K562 (cell line): ENCODE results near the gene TRIM44. TPM values are rescaled to one million over a fixed set of nuclear protein-coding genes. Genes with fewer than 3 reads are reported as not detected.

Experiments
- ATAC-seq: fragments of 200-7000 bp; cut with Tn5 transposase; 3 replicates; pipeline ENCODE4 v1.9.1; 2020; ENCODE audit warnings: moderate library complexity
- BruUV-seq: library from RNA; stranded (reverse); fragments of 400-500 nt; replicated peaks from 2 replicates; lab custom pipeline; 2021; lab: Mats Ljungman, UMichigan
- CTCF ChIA-PET: fragments of 300-600 bp; formaldehyde crosslinking; extraction: SDS; loops from one replicate; lab custom pipeline; 2021; ENCODE audit warnings: low intra/inter-chr PET ratio; lab: Yijun Ruan, JAX
- POLR2A ChIA-PET: fragments of 300-600, 350-650 bp; sonication (Branson Sonifier 250); formaldehyde crosslinking; extraction: SDS; loops from one replicate; lab custom pipeline; 2021; ENCODE audit warnings: antibody characterized with exemption, inconsistent platforms; lab: Yijun Ruan, JAX
- DNase-seq, 4 experiments: peaks; one replicate each; pipeline versions ENCODE4 v3.0.0 to v3.0.0-alpha.2; 2011 to 2018; ENCODE audit warnings: low spot score in 3 of 4, mixed read lengths in 3 of 4; ENCODE audit errors: extremely low read depth in 1 of 4
- FAIRE-seq: peaks from 2 replicates; lab custom pipeline; 2011; peaks lifted over from hg19 to GRCh38; lab: Jason Lieb, UNC
- H2AFZ ChIP-seq: 2 replicates; pipeline ENCODE4 v1.6.0; 2011; ENCODE audit warnings: low read depth, low read length, control low read depth, inconsistent platforms
- H3K27ac ChIP-seq: fragments of 200-600 bp; 3 replicates; pipeline ENCODE4 v1.8.0; 2011; ENCODE audit warnings: low read depth, mild to moderate bottlenecking, control low read depth, inconsistent platforms, low read length, moderate library complexity, mixed read lengths; ENCODE audit errors: extremely low read depth
- H3K27me3 ChIP-seq, 2 experiments: fragments of 300-600 bp in 1 of 2; 2 replicates in 1 of 2; 3 replicates in 1 of 2; pipeline versions ENCODE4 v1.6.0 to v1.8.0; 2011; ENCODE audit warnings: inconsistent platforms in 2 of 2, low read length in 2 of 2, mild to moderate bottlenecking in 1 of 2, mixed read lengths in 1 of 2, moderate library complexity in 1 of 2; ENCODE audit not compliant: control insufficient read depth in 2 of 2, insufficient read depth in 2 of 2
- H3K36me3 ChIP-seq: fragments of 300-600 bp; 3 replicates; pipeline ENCODE4 v1.8.0; 2011; ENCODE audit warnings: mild to moderate bottlenecking, low read length, inconsistent platforms; ENCODE audit not compliant: control insufficient read depth, insufficient read depth
- H3K4me1 ChIP-seq, 2 experiments: fragments of 200-600 bp in 1 of 2; replicated peaks in 1 of 2; 2 replicates in 1 of 2; 3 replicates in 1 of 2; pipeline versions ENCODE4 v1.5.1 to v1.8.0; 2011; ENCODE audit warnings: inconsistent platforms in 2 of 2, low read length in 2 of 2, mild to moderate bottlenecking in 1 of 2, mixed read lengths in 1 of 2, moderate library complexity in 1 of 2; ENCODE audit not compliant: control insufficient read depth in 2 of 2, insufficient read depth in 2 of 2
- H3K4me2 ChIP-seq: 2 replicates; pipeline ENCODE4 v1.6.1; 2011; ENCODE audit warnings: low read length, control low read depth, inconsistent platforms, mixed read lengths; ENCODE audit not compliant: insufficient read depth
- H3K4me3 ChIP-seq: fragments of 200-600 bp; sonication (generic), shearing (Covaris generic); 2 replicates; pipeline ENCODE4 v1.5.1; 2016; ENCODE audit warnings: control low read depth, inconsistent platforms
- H3K79me2 ChIP-seq: fragments of 200-600 bp; 3 replicates; pipeline ENCODE4 v1.8.0; 2011; ENCODE audit warnings: low read length, inconsistent platforms; ENCODE audit not compliant: control insufficient read depth, insufficient read depth
- H3K9ac ChIP-seq, 2 experiments: 2 replicates each; pipeline versions ENCODE4 v1.6.0 to v1.6.1; 2011; ENCODE audit warnings: low read depth in 2 of 2, low read length in 2 of 2, control low read depth in 1 of 2, inconsistent platforms in 1 of 2, mild to moderate bottlenecking in 1 of 2, mixed read lengths in 1 of 2; ENCODE audit not compliant: insufficient read depth in 1 of 2
- H3K9me1 ChIP-seq: one replicate; pipeline ENCODE4 v1.6.0; 2011; ENCODE audit warnings: inconsistent platforms, mild to moderate bottlenecking, low read length, moderate library complexity; ENCODE audit not compliant: control insufficient read depth, insufficient read depth
- H3K9me3 ChIP-seq: replicated peaks from 2 replicates; pipeline ENCODE4 v1.5.1; 2011; ENCODE audit warnings: low read depth, low read length, inconsistent platforms; ENCODE audit not compliant: control insufficient read depth, insufficient read depth
- H4K20me1 ChIP-seq: replicated peaks from 2 replicates; pipeline ENCODE4 v1.6.1; 2011; ENCODE audit warnings: low read length, inconsistent platforms, mixed read lengths; ENCODE audit not compliant: control insufficient read depth, insufficient read depth
- FIP1L1 ChIP-seq: fragments of 200-400 bp; formaldehyde crosslinking; IDR thresholded peaks from 2 replicates; pipeline ENCODE4 v1.6.1; 2018; ENCODE audit warnings: mild to moderate bottlenecking, low read depth, low read length; ENCODE audit not compliant: poor library complexity, severe bottlenecking
- NFRKB ChIP-seq: fragments of 450-650 bp; IDR thresholded peaks from 2 replicates; pipeline ENCODE4 v1.6.1; 2016; ENCODE audit warnings: low read depth
- SLC30A9 ChIP-seq: fragments of 250-450 bp; sonication (Bioruptor Pico); IDR thresholded peaks from 2 replicates; pipeline ENCODE4 v1.8.0; 2022; ENCODE audit warnings: mild to moderate bottlenecking, moderate library complexity
- TAF1 ChIP-seq: IDR thresholded peaks from 2 replicates; pipeline ENCODE4 v1.6.1; 2011; ENCODE audit warnings: mild to moderate bottlenecking, low read length, moderate library complexity; ENCODE audit not compliant: insufficient read depth, control insufficient read depth, severe bottlenecking; ENCODE audit errors: extremely low read depth
- WHSC1 ChIP-seq: IDR thresholded peaks from one replicate; pipeline ENCODE4 v1.6.1; 2012; ENCODE audit warnings: low read length, control low read depth, inconsistent platforms
- ZBTB9 ChIP-seq: fragments of 450-650 bp; formaldehyde crosslinking; IDR thresholded peaks from 2 replicates; pipeline ENCODE4 v1.4.0; 2020; ENCODE audit warnings: mild to moderate bottlenecking, moderate library complexity
- ZNF311 ChIP-seq: fragments of 250-450 bp; sonication (Bioruptor Pico); IDR thresholded peaks from 2 replicates; pipeline ENCODE4 v1.4.0; 2020; ENCODE audit warnings: mild to moderate bottlenecking, moderate library complexity
- WGBS: fragments of 100-300 bp; shearing (Covaris generic); methylation state at CpG from one replicate; pipeline ENCODE4 v1.1.6; 2016; ENCODE audit warnings: low coverage, mixed read lengths; ENCODE audit not compliant: insufficient coverage; ENCODE audit errors: missing lambda C conversion rate; 5-methylcytosine and 5-hydroxymethylcytosine counted together
- in situ Hi-C: fragments of 300-500 bp; cut with MboI; formaldehyde crosslinking; loops from 4 replicates; pipeline ENCODE4 v1.15.0; 2018; ENCODE audit warnings: inconsistent platforms, mixed read lengths
- intact Hi-C: fragments of 100-400 bp; cut with micrococcal nuclease; formaldehyde crosslinking; loops from 2 replicates; pipeline ENCODE4 v1.14.2; 2022
- polyA plus RNA-seq, 8 experiments: library from polyadenylated mRNA; depleted of rRNA in 4 of 8; stranded (reverse) in 5 of 8; unstranded in 3 of 8; fragments of >200 nt; fragmentation: Nextera tagmentation in 2 of 8; fragmentation: Illumina TruSeq in 1 of 8; extraction: Ambion mirVana in 2 of 8; extraction: Trizol in 1 of 8; gene quantifications; 2 replicates each; pipeline versions ENCODE4 v1.2.1 to v1.2.3, GENCODE V29; 2011 to 2014; ENCODE audit warnings: inconsistent platforms in 1 of 8, missing spikeins in 1 of 8
- total RNA-seq, 7 experiments: library from RNA; depleted of rRNA in 6 of 7; stranded (reverse); fragments of >200 nt in 6 of 7; fragmentation: Illumina TruSeq in 2 of 7; extraction: Trizol in 2 of 7; gene quantifications; 2 replicates each; pipeline versions ENCODE4 v1.2.1 to v1.2.3, GENCODE V29; 2011 to 2021; ENCODE audit warnings: low replicate concordance in 1 of 7

Gene TRIM44
- total and polyA plus RNA-seq, 9 of the 15 experiments (the other 6 are each of a cell fraction or from before 2014, with no cell fraction given): 8.3 to 105 (median 37.2) TPM

GRCh38 chr11:35794850-35795249 is 132.3 kb downstream of the TRIM44 start:
- DNase-seq: no peak
- FAIRE-seq: no peak
- in situ Hi-C loops: no loop called here

More at GRCh38 chr11:35794850-35795249, 132.3 kb downstream of the TRIM44 start:
- no peak for ATAC-seq
- H4K20me1 ChIP-seq: no peaks in the 10 kb centered on the region
- ChIA-PET CTCF (no interaction called here), POLR2A (no interaction called here)
- H3K36me3 ChIP-seq: peaks cover 5% of the 10 kb centered on the region; the same call in 1 of the 3 replicates
- no peaks in the 10 kb centered on the region for H3K9me1 ChIP-seq
- intact Hi-C loops: no loop called here
- TF ChIP-seq NFRKB: no peak
- no peak for TF ChIP-seq ZNF311 (CRISPR knock-in tag)
- TF ChIP-seq TAF1: no peak
- TF ChIP-seq ZBTB9 (CRISPR knock-in tag): no peak
- no peak for TF ChIP-seq SLC30A9 (CRISPR knock-in tag)
- no peak for TF ChIP-seq FIP1L1
- no peak for TF ChIP-seq WHSC1
- H3K79me2 ChIP-seq: peaks cover 7% of the 10 kb centered on the region; the same call in 1 of the 3 replicates
- H3K9ac ChIP-seq: no peak overlapping the region
- H3K4me3 ChIP-seq: no peak overlapping the region
- H2AFZ ChIP-seq: no peak overlapping the region
- no peaks in the 10 kb centered on the region for H3K9me3 ChIP-seq
- no peaks in the 10 kb centered on the region for H3K27me3 ChIP-seq
- no peak overlapping the region for H3K27ac ChIP-seq
- no peak overlapping the region for H3K4me2 ChIP-seq
- 83% methylated on average over 3 of the region's 3 CpGs for WGBS
- BruUV-seq: no TSS peak
- peaks cover 0 to 9% of the 10 kb centered on the region in 2 experiments; a peak in 2 of 5 replicates for H3K4me1 ChIP-seq
